ENCODE measurements around the gene TMEM266. TPM values are rescaled to one million over a fixed set of nuclear protein-coding genes. Genes with fewer than 3 reads are reported as not detected.

The TMEM266 gene
- total RNA-seq, 1 experiment from 2014 or later = not detected

GRCh38 chr15:76162784-76163456 is 103.1 kb downstream of the TMEM266 start:
- Histone ChIP-seq H3K79me2 (ENCODE audit: low read length) (no peaks in the 10 kb centered on the region), H3K4me1 (ENCODE audit: insufficient read depth, low read length) (no peaks in the 10 kb centered on the region), H3K9ac (ENCODE audit: low read length) (no peak overlapping the region), H3K27ac (ENCODE audit: low read length) (no peak overlapping the region), H3K36me3 (ENCODE audit: low read depth, low read length) (no peaks in the 10 kb centered on the region), H3K4me3 (ENCODE audit: low read length) (no peak overlapping the region), H2AFZ (ENCODE audit: low read length) (no peak overlapping the region), H3K4me2 (ENCODE audit: low read length) (no peak overlapping the region), H3F3A (ENCODE audit: low read length, unreplicated experiment) (no peaks in the 10 kb centered on the region), H3K9me3 (ENCODE audit: low read length) (no peaks in the 10 kb centered on the region), H3K9me2 (replicated peaks; ENCODE audit: low read length) (no peaks in the 10 kb centered on the region), H4K20me1 (ENCODE audit: low read length) (no peaks in the 10 kb centered on the region), H3K27me3 (ENCODE audit: low read length) (no peaks in the 10 kb centered on the region)
- BruUV-seq (replicated peaks) = no TSS peak
- DNase-seq (no peak), ATAC-seq (no peak)
- TF ChIP-seq EZH2 (IDR thresholded peaks at IDR 0.05; ENCODE audit: low read length, unreplicated experiment) (no peak), CTCF (conservative IDR thresholded peaks at IDR 0.05; ENCODE audit: low read depth, low read length) (no peak), EZH2phosphoT487 (IDR thresholded peaks at IDR 0.05; ENCODE audit: borderline replicate concordance, low read length) (no peak)
- POLR2A ChIA-PET (ENCODE audit: unreplicated experiment) = no interaction called here
- intact Hi-C loops (cut with micrococcal nuclease) = no loop called here
- CTCF ChIA-PET = no interaction called here

- H3K27me3 ChIP-seq (ENCODE audit: low read length) = no peaks in the 10 kb centered on the region
- H3K36me3 ChIP-seq (ENCODE audit: low read depth, low read length) = no peaks in the 10 kb centered on the region
- DNase-seq (no peak), ATAC-seq (no peak; the same call in 1 of the 2 replicates)
- no peak overlapping the region for H3K4me3 ChIP-seq (ENCODE audit: low read length)
- H3K27ac ChIP-seq (ENCODE audit: low read length) = no peak overlapping the region
- CTCF ChIA-PET = no interaction called here
- intact Hi-C loops (cut with micrococcal nuclease) = no loop called here
- no peaks in the 10 kb centered on the region for H3K4me1 ChIP-seq (ENCODE audit: insufficient read depth, low read length)
- POLR2A ChIA-PET (ENCODE audit: unreplicated experiment) = no interaction called here
- H2AFZ ChIP-seq (ENCODE audit: low read length) = no peak overlapping the region
- no peaks in the 10 kb centered on the region for H3K9me3 ChIP-seq (ENCODE audit: low read length)
- no TSS peak for BruUV-seq (replicated peaks)
- no peaks in the 10 kb centered on the region for H3F3A ChIP-seq (ENCODE audit: low read length, unreplicated experiment)
- no peaks in the 10 kb centered on the region for H3K79me2 ChIP-seq (ENCODE audit: low read length)
- TF ChIP-seq EZH2 (IDR thresholded peaks at IDR 0.05; ENCODE audit: low read length, unreplicated experiment) (no peak), CTCF (conservative IDR thresholded peaks at IDR 0.05; ENCODE audit: low read depth, low read length) (no peak), EZH2phosphoT487 (IDR thresholded peaks at IDR 0.05; ENCODE audit: borderline replicate concordance, low read length) (no peak)
- H3K9ac ChIP-seq (ENCODE audit: low read length) = no peak overlapping the region
- no peaks in the 10 kb centered on the region for H4K20me1 ChIP-seq (ENCODE audit: low read length)
- H3K9me2 ChIP-seq (replicated peaks; ENCODE audit: low read length) = no peaks in the 10 kb centered on the region
- H3K4me2 ChIP-seq (ENCODE audit: low read length) = no peak overlapping the region
These were observed 103.9 kb downstream of the TMEM266 start for GRCh38 chr15:76163457-76164295.

- no TSS peak for BruUV-seq (replicated peaks)
- POLR2A ChIA-PET (ENCODE audit: unreplicated experiment) = no interaction called here
These were observed 104.8 kb downstream of the TMEM266 start for GRCh38 chr15:76164602-76165001.

More at GRCh38 chr15:76164602-76165001, 104.8 kb downstream of the TMEM266 start:
- no peak for ATAC-seq
- Histone ChIP-seq H3K4me3 (ENCODE audit: low read length) (no peak overlapping the region), H3K9me3 (ENCODE audit: low read length) (no peaks in the 10 kb centered on the region), H3F3A (ENCODE audit: low read length, unreplicated experiment) (no peaks in the 10 kb centered on the region), H3K27me3 (ENCODE audit: low read length) (no peaks in the 10 kb centered on the region), H3K79me2 (ENCODE audit: low read length) (no peaks in the 10 kb centered on the region), H3K27ac (ENCODE audit: low read length) (no peak overlapping the region), H3K4me1 (ENCODE audit: insufficient read depth, low read length) (no peaks in the 10 kb centered on the region), H3K9me2 (replicated peaks; ENCODE audit: low read length) (no peaks in the 10 kb centered on the region), H3K36me3 (ENCODE audit: low read depth, low read length) (no peaks in the 10 kb centered on the region), H4K20me1 (ENCODE audit: low read length) (no peaks in the 10 kb centered on the region), H3K9ac (ENCODE audit: low read length) (no peak overlapping the region), H3K4me2 (ENCODE audit: low read length) (no peak overlapping the region), H2AFZ (ENCODE audit: low read length) (no peak overlapping the region)
- CTCF ChIA-PET = no interaction called here
- TF ChIP-seq EZH2phosphoT487 (IDR thresholded peaks at IDR 0.05; ENCODE audit: borderline replicate concordance, low read length) = no peak
- no peak for TF ChIP-seq EZH2 (IDR thresholded peaks at IDR 0.05; ENCODE audit: low read length, unreplicated experiment)
- no peak for TF ChIP-seq CTCF (conservative IDR thresholded peaks at IDR 0.05; ENCODE audit: low read depth, low read length)
- intact Hi-C loops (cut with micrococcal nuclease) = no loop called here
- no peak for DNase-seq
